Erythroblast (primary cell): ENCODE data around the gene KIF20A.

ENCODE experiments used
- GATA1 ChIP-seq: IDR thresholded peaks from 2 replicates; pipeline ENCODE4 v1.6.1; 2011; ENCODE audit warnings: low read depth, mild to moderate bottlenecking, control low read depth, low read length, moderate library complexity
- POLR2A ChIP-seq: IDR thresholded peaks from 2 replicates; pipeline ENCODE4 v1.6.1; 2011; ENCODE audit warnings: mild to moderate bottlenecking, low read length

DNA sequence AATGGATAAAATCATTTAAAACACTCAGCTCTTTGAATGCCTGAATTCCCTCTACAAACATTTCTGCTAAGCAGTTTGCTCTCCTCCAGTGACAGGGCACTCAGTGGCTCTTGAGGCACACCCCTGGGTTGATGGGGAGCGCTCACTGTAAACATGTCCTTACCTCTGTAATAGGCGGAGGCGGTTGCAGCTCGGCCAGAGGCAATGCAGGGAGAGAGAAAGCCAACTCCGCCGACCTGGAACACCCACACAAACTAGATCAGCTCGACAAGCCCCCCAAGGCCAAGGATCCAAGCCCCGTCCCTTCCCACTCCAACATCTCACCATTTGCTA lies 33.9 kb downstream of the KIF20A start:
- TF ChIP-seq POLR2A (no peak), GATA1 (no peak)
